ENCODE results near the gene KCP. TPM values are rescaled to one million over a fixed set of nuclear protein-coding genes. Genes with fewer than 3 reads are reported as not detected.

KCP gene
- total RNA-seq, 1 experiment from 2014 or later: 1.6 TPM

GRCh38 chr7:128839751-128840177 is 70.7 kb downstream of the KCP start:
- H3K27ac ChIP-seq (ENCODE audit: low read depth, low read length): no peak overlapping the region
- H3K4me3 ChIP-seq (replicated peaks in 1 of 2; ENCODE audit: low read depth in 1 of 2, low read length in 2 of 2): no peak overlapping the region
- intact Hi-C loops (cut with micrococcal nuclease): no loop called here
- no peak overlapping the region for H3K4me2 ChIP-seq (ENCODE audit: low read length)
- H3K27me3 ChIP-seq (ENCODE audit: insufficient read depth, low read length): no peaks in the 10 kb centered on the region
- H2AFZ ChIP-seq (ENCODE audit: low read depth, low read length, poor library complexity, severe bottlenecking): no peak overlapping the region
- H3K9ac ChIP-seq (ENCODE audit: low read length): no peak overlapping the region
- H3K79me2 ChIP-seq (ENCODE audit: insufficient read depth, low read length): no peaks in the 10 kb centered on the region
- ChIA-PET CTCF (no interaction called here), POLR2A (no interaction called here), RAD21 (ENCODE audit: low non-redundant PET in 1 of 2, low total read pairs in 2 of 2, uncharacterized antibody in 2 of 2, unreplicated experiment in 2 of 2) (no interaction called here)
- DNase-seq (ENCODE audit: low read depth, low spot score): no peak
- peaks cover 0 to 8% of the 10 kb centered on the region in 2 experiments; a peak in 2 of 4 replicates for H3K4me1 ChIP-seq (ENCODE audit: control insufficient read depth in 1 of 2, insufficient read depth in 2 of 2, low read length in 2 of 2)
- TF ChIP-seq ZFX (IDR thresholded peaks at IDR 0.05) (no peak), MAX (IDR thresholded peaks at IDR 0.05) (no peak), JUND (IDR thresholded peaks at IDR 0.05) (no peak), EZH2 (IDR thresholded peaks at IDR 0.05) (no peak), CBX3 (IDR thresholded peaks at IDR 0.05; ENCODE audit: low read depth) (no peak), SP1 (IDR thresholded peaks at IDR 0.05; ENCODE audit: low read depth) (no peak), POLR2AphosphoS5 (IDR thresholded peaks at IDR 0.05; ENCODE audit: low read depth, low read length) (no peak), ATF3 (IDR thresholded peaks at IDR 0.05) (no peak), ZNF274 (IDR thresholded peaks at IDR 0.05; ENCODE audit: low read depth, low read length) (no peak), POLR2A (IDR thresholded peaks at IDR 0.05; ENCODE audit: borderline replicate concordance, extremely low read depth, insufficient read depth, insufficient read length) (no peak), TCF7L2 (IDR thresholded peaks at IDR 0.05; ENCODE audit: borderline replicate concordance, extremely low read depth, insufficient read depth, insufficient read length) (no peak), EZH2phosphoT487 (IDR thresholded peaks at IDR 0.05; ENCODE audit: borderline replicate concordance) (no peak), YY1 (IDR thresholded peaks at IDR 0.05; ENCODE audit: extremely low read depth, insufficient replicate concordance, low read depth, low read length) (no peak), FOSL1 (IDR thresholded peaks at IDR 0.05; ENCODE audit: low read depth) (no peak), CEBPB (IDR thresholded peaks at IDR 0.05; ENCODE audit: low read depth) (no peak), ZBTB33 (IDR thresholded peaks at IDR 0.05; ENCODE audit: extremely low read depth, insufficient replicate concordance, low read length) (no peak), SRF (IDR thresholded peaks at IDR 0.05; ENCODE audit: low read depth) (no peak), RAD21 (IDR thresholded peaks at IDR 0.05; ENCODE audit: low read depth) (no peak), ELF1 (IDR thresholded peaks at IDR 0.05; ENCODE audit: borderline replicate concordance, low read depth) (no peak)
- peaks cover 0 to 27% of the 10 kb centered on the region in 2 experiments; a peak in 1 of 4 replicates for H3K36me3 ChIP-seq (ENCODE audit: control insufficient read depth in 1 of 2, insufficient read depth in 2 of 2, low read length in 2 of 2)
- BruUV-seq (replicated peaks): no TSS peak
- H4K20me1 ChIP-seq (ENCODE audit: insufficient read depth): no peaks in the 10 kb centered on the region
- no peak for ATAC-seq
- H3K9me2 ChIP-seq (ENCODE audit: insufficient read depth): no peaks in the 10 kb centered on the region
- no peaks in the 10 kb centered on the region for H3K9me3 ChIP-seq (ENCODE audit: control insufficient read depth in 1 of 2, insufficient read depth in 1 of 2, low read depth in 1 of 2, low read length in 2 of 2)

Measured in HCT116 (cell line).